IMR-90 (cell line): Measurements from ENCODE around the gene FOXP1. TPM values are rescaled to one million over a fixed set of nuclear protein-coding genes. Genes with fewer than 3 reads are reported as not detected.
A peak's percentile ranks its signal among the peaks of the same experiment; 100 is the strongest.

ENCODE experiments used
- ATAC-seq: fragments of 200-7000 bp; cut with Tn5 transposase; 2 replicates; pipeline ENCODE4 v1.9.1; 2020; ENCODE audit warnings: low read depth, mild to moderate bottlenecking, moderate library complexity
- BruUV-seq: library from RNA; stranded (reverse); fragments of 400-500 nt; replicated peaks from 2 replicates; lab custom pipeline; 2021; lab: Mats Ljungman, UMichigan
- CTCF ChIA-PET: fragments of 300-600 bp; formaldehyde crosslinking; extraction: SDS; loops from one replicate; lab custom pipeline; 2021; ENCODE audit warnings: antibody characterized with exemption; lab: Yijun Ruan, JAX
- POLR2A ChIA-PET: fragments of 300-600 bp; sonication (Branson Sonifier 250); formaldehyde crosslinking; loops from one replicate; lab custom pipeline; 2022; ENCODE audit warnings: antibody characterized with exemption; ENCODE audit not compliant: unreplicated experiment; lab: Charles Lee
- DNase-seq: peaks from one replicate; pipeline ENCODE4 v3.0.0; 2013
- H2AFZ ChIP-seq: replicated peaks from 2 replicates; pipeline ENCODE3; 2013; ENCODE audit warnings: low read length, mild to moderate bottlenecking; ENCODE audit not compliant: poor library complexity
- H2AK5ac ChIP-seq: 2 replicates; pipeline ENCODE4 v1.6.1; 2013; ENCODE audit warnings: low read depth, low read length, inconsistent platforms
- H2AK9ac ChIP-seq: replicated peaks from 2 replicates; pipeline ENCODE3; 2013; ENCODE audit warnings: mild to moderate bottlenecking, low read depth, low read length, moderate library complexity; ENCODE audit not compliant: poor library complexity
- H2BK120ac ChIP-seq: 2 replicates; pipeline ENCODE4 v1.6.1; 2013; ENCODE audit warnings: low read depth, low read length, inconsistent platforms
- H2BK15ac ChIP-seq: 3 replicates; pipeline ENCODE4 v1.6.1; 2013; ENCODE audit warnings: low read depth, low read length, inconsistent platforms
- H2BK20ac ChIP-seq: 2 replicates; pipeline ENCODE4 v1.6.1; 2013; ENCODE audit warnings: low read depth, mild to moderate bottlenecking, inconsistent platforms, low read length, moderate library complexity
- H2BK5ac ChIP-seq: 2 replicates; pipeline ENCODE4 v1.6.1; 2013; ENCODE audit warnings: mild to moderate bottlenecking, low read depth, low read length, inconsistent platforms; ENCODE audit not compliant: poor library complexity, severe bottlenecking
- H3K14ac ChIP-seq: replicated peaks from 2 replicates; pipeline ENCODE4 v1.6.1; 2013; ENCODE audit warnings: low read depth, low read length, inconsistent platforms
- H3K18ac ChIP-seq: 2 replicates; pipeline ENCODE4 v1.6.1; 2013; ENCODE audit warnings: low read depth, low read length, control low read depth
- H3K23ac ChIP-seq: 2 replicates; pipeline ENCODE4 v1.6.1; 2013; ENCODE audit warnings: low read depth, low read length, inconsistent platforms
- H3K27ac ChIP-seq: 2 replicates; pipeline ENCODE4 v1.5.1; 2013; ENCODE audit warnings: mild to moderate bottlenecking, control low read depth, low read length; ENCODE audit not compliant: insufficient read depth
- H3K27me3 ChIP-seq: 2 replicates; pipeline ENCODE4 v1.6.1; 2013; ENCODE audit warnings: low read length; ENCODE audit not compliant: control insufficient read depth, insufficient read depth
- H3K36me3 ChIP-seq: 2 replicates; pipeline ENCODE4 v1.6.1; 2013; ENCODE audit warnings: low read length, mixed read lengths; ENCODE audit not compliant: control insufficient read depth, insufficient read depth
- H3K4ac ChIP-seq: 2 replicates; pipeline ENCODE4 v1.6.1; 2013; ENCODE audit warnings: low read depth, low read length, inconsistent platforms
- H3K4me1 ChIP-seq: 2 replicates; pipeline ENCODE4 v1.6.1; 2013; ENCODE audit warnings: low read length, mixed read lengths; ENCODE audit not compliant: control insufficient read depth, insufficient read depth
- H3K4me2 ChIP-seq: 2 replicates; pipeline ENCODE4 v1.6.1; 2013; ENCODE audit warnings: low read depth, mild to moderate bottlenecking, control low read depth, low read length, moderate library complexity
- H3K4me3 ChIP-seq: 2 replicates; pipeline ENCODE4 v1.5.1; 2013; ENCODE audit warnings: low read depth, mild to moderate bottlenecking, control low read depth, low read length, moderate library complexity; ENCODE audit not compliant: insufficient read depth
- H3K56ac ChIP-seq: 2 replicates; pipeline ENCODE4 v1.6.1; 2013; ENCODE audit warnings: low read length, inconsistent platforms; ENCODE audit not compliant: insufficient read depth; ENCODE audit errors: extremely low read depth
- H3K79me1 ChIP-seq, 2 experiments: 2 replicates each; pipeline ENCODE4 v1.6.1; 2013; ENCODE audit warnings: low read length in 2 of 2, inconsistent platforms in 1 of 2, low read depth in 1 of 2
- H3K9ac ChIP-seq: 2 replicates; pipeline ENCODE4 v1.6.1; 2013; ENCODE audit warnings: low read depth, low read length, control low read depth
- H3K9me1 ChIP-seq: 2 replicates; pipeline ENCODE4 v1.6.1; 2013; ENCODE audit warnings: low read length, inconsistent platforms; ENCODE audit not compliant: insufficient read depth
- H3K9me3 ChIP-seq: 2 replicates; pipeline ENCODE4 v1.6.1; 2013; ENCODE audit warnings: low read length; ENCODE audit not compliant: control insufficient read depth, insufficient read depth
- H4K20me1 ChIP-seq: 2 replicates; pipeline ENCODE4 v1.6.1; 2013; ENCODE audit warnings: low read length, inconsistent platforms; ENCODE audit not compliant: insufficient read depth
- H4K5ac ChIP-seq: 2 replicates; pipeline ENCODE4 v1.6.1; 2013; ENCODE audit warnings: mild to moderate bottlenecking, low read depth, low read length, control low read depth
- H4K8ac ChIP-seq, 2 experiments: 2 replicates each; pipeline ENCODE4 v1.6.1; 2013; ENCODE audit warnings: low read depth in 2 of 2, low read length in 2 of 2, control low read depth in 1 of 2, inconsistent platforms in 1 of 2
- H4K91ac ChIP-seq: 2 replicates; pipeline ENCODE4 v1.6.1; 2013; ENCODE audit warnings: low read depth, low read length, inconsistent platforms; ENCODE audit not compliant: insufficient read depth
- BHLHE40 ChIP-seq: fragments of 150-350 bp; IDR thresholded peaks from 2 replicates; pipeline ENCODE4 v1.6.1; 2016; ENCODE audit warnings: mild to moderate bottlenecking, low read depth, low read length
- CEBPB ChIP-seq: IDR thresholded peaks from 2 replicates; pipeline ENCODE4 v1.6.1; 2012; ENCODE audit warnings: low read depth, low read length, improper control_type of control experiment
- CHD1 ChIP-seq: IDR thresholded peaks from 2 replicates; pipeline ENCODE4 v1.6.1; 2012; ENCODE audit warnings: low read depth, low read length, improper control_type of control experiment
- CTCF ChIP-seq: conservative IDR thresholded peaks from 2 replicates; pipeline ENCODE4 v1.5.1; 2012; ENCODE audit warnings: mild to moderate bottlenecking, low read depth, low read length, improper control_type of control experiment
- MAFK ChIP-seq: IDR thresholded peaks from 2 replicates; pipeline ENCODE4 v1.6.1; 2012; ENCODE audit warnings: low read depth, low read length, improper control_type of control experiment
- MAZ ChIP-seq: IDR thresholded peaks from 2 replicates; pipeline ENCODE4 v1.6.1; 2012; ENCODE audit warnings: low read depth, mild to moderate bottlenecking, low read length, improper control_type of control experiment, moderate library complexity, borderline replicate concordance
- MXI1 ChIP-seq: IDR thresholded peaks from 2 replicates; pipeline ENCODE4 v1.6.1; 2012; ENCODE audit warnings: low read depth, mild to moderate bottlenecking, low read length, moderate library complexity, borderline replicate concordance
- NFE2L2 ChIP-seq: fragments of 150-350 bp; IDR thresholded peaks from 2 replicates; pipeline ENCODE4 v1.6.1; 2016; ENCODE audit warnings: low read depth, mild to moderate bottlenecking, low read length
- POLR2A ChIP-seq: IDR thresholded peaks from 2 replicates; pipeline ENCODE4 v1.6.1; 2012; ENCODE audit warnings: mild to moderate bottlenecking, low read depth, low read length
- RAD21 ChIP-seq: IDR thresholded peaks from 2 replicates; pipeline ENCODE4 v1.6.1; 2012; ENCODE audit warnings: low read length, improper control_type of control experiment
- RCOR1 ChIP-seq: IDR thresholded peaks from 2 replicates; pipeline ENCODE4 v1.6.1; 2012; ENCODE audit warnings: mild to moderate bottlenecking, low read length, improper control_type of control experiment; ENCODE audit not compliant: insufficient replicate concordance
- RFX5 ChIP-seq: IDR thresholded peaks from 2 replicates; pipeline ENCODE4 v1.8.0; 2012; ENCODE audit warnings: low read depth, mild to moderate bottlenecking, low read length, moderate library complexity
- SMC3 ChIP-seq: fragments of 150-350 bp; IDR thresholded peaks from 2 replicates; pipeline ENCODE4 v1.6.1; 2016; ENCODE audit warnings: low read depth, mild to moderate bottlenecking, antibody characterized with exemption, low read length, moderate library complexity
- WGBS, 2 experiments: methylation state at CpG; one replicate each; pipeline versions ENCODE4 v1.1.5 to v1.1.7; 2013; ENCODE audit warnings: missing lambda C conversion rate in 2 of 2; ENCODE audit not compliant: insufficient read length in 1 of 2; ENCODE audit errors: extremely low coverage in 2 of 2; 5-methylcytosine and 5-hydroxymethylcytosine counted together
- dilution Hi-C: fragments of 300-500 bp; cut with HindIII; formaldehyde crosslinking; loops from one replicate; pipeline ENCODE4 v1.14.3; 2018; ENCODE audit warnings: low sequenced_read_pairs; ENCODE audit not compliant: unreplicated experiment
- in situ Hi-C: fragments of 300-500 bp; cut with MboI; formaldehyde crosslinking; loops from 3 replicates; pipeline ENCODE4 v1.14.3; 2019; ENCODE audit warnings: low sequenced_read_pairs, inconsistent platforms, mixed read lengths
- intact Hi-C: fragments of 100-400 bp; cut with micrococcal nuclease; formaldehyde crosslinking; loops from 2 replicates; pipeline ENCODE4 v1.10.0; 2022
- polyA plus RNA-seq, 3 experiments: library from polyadenylated mRNA; depleted of rRNA; stranded (reverse); fragments of >200 nt; gene quantifications; 2 replicates each; pipeline ENCODE4 v1.2.3, GENCODE V29; 2012; ENCODE audit warnings: low replicate concordance in 1 of 3
- total RNA-seq: library from RNA; depleted of rRNA; stranded (reverse); fragments of >200 nt; gene quantifications from 2 replicates; pipeline ENCODE4 v1.2.3, GENCODE V29; 2012
- TF ChIP-seq, protein P1 (sequence below): fragments of 150-350 bp; IDR thresholded peaks from 2 replicates; pipeline ENCODE4 v1.6.1; 2017; ENCODE audit warnings: mild to moderate bottlenecking, antibody characterized with exemption, low read length, low read depth
- TF ChIP-seq, protein P2 (sequence below): fragments of 150-350 bp; IDR thresholded peaks from 2 replicates; pipeline ENCODE4 v1.6.1; 2016; ENCODE audit warnings: low read depth, mild to moderate bottlenecking, low read length, moderate library complexity, borderline replicate concordance

Gene FOXP1
- total and polyA plus RNA-seq, 2 of the 4 experiments (the other 2 are of a cell fraction) = 37.0 to 132 TPM

- no peak overlapping the region for H2BK20ac ChIP-seq
- no peak overlapping the region for H3K4me3 ChIP-seq
- H2AK5ac ChIP-seq = no peak overlapping the region
- no peak overlapping the region for H4K5ac ChIP-seq
- no peak overlapping the region for H4K8ac ChIP-seq
- no peak overlapping the region for H2BK120ac ChIP-seq
- POLR2A ChIA-PET = no interaction called here
- no peak overlapping the region for H3K9ac ChIP-seq
- no TSS peak for BruUV-seq
- no peak for TF ChIP-seq SMC3
- TF ChIP-seq MAZ = no peak
- no peak for TF ChIP-seq RFX5
- TF ChIP-seq RAD21 = no peak
- TF ChIP-seq CEBPB = no peak
- TF ChIP-seq, protein P1, sequence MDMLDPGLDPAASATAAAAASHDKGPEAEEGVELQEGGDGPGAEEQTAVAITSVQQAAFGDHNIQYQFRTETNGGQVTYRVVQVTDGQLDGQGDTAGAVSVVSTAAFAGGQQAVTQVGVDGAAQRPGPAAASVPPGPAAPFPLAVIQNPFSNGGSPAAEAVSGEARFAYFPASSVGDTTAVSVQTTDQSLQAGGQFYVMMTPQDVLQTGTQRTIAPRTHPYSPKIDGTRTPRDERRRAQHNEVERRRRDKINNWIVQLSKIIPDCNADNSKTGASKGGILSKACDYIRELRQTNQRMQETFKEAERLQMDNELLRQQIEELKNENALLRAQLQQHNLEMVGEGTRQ = no peak
- TF ChIP-seq POLR2A = no peak
- TF ChIP-seq MAFK = no peak
- no peak for TF ChIP-seq NFE2L2
- TF ChIP-seq MXI1 = no peak
- TF ChIP-seq BHLHE40 = no peak
- no peak for TF ChIP-seq RCOR1
- TF ChIP-seq, protein P2, sequence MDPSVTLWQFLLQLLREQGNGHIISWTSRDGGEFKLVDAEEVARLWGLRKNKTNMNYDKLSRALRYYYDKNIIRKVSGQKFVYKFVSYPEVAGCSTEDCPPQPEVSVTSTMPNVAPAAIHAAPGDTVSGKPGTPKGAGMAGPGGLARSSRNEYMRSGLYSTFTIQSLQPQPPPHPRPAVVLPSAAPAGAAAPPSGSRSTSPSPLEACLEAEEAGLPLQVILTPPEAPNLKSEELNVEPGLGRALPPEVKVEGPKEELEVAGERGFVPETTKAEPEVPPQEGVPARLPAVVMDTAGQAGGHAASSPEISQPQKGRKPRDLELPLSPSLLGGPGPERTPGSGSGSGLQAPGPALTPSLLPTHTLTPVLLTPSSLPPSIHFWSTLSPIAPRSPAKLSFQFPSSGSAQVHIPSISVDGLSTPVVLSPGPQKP = no peak
- TF ChIP-seq CTCF = no peak
- TF ChIP-seq CHD1 = no peak
- no peak overlapping the region for H3K27ac ChIP-seq
- no peak overlapping the region for H3K4me2 ChIP-seq
- WGBS, 2 experiments = 87% methylated on average over 3 of the region's 6 CpGs; no CpG with 5 or more reads in 1 of the 2 experiments
- no peak overlapping the region for H2AFZ ChIP-seq
- in situ Hi-C loops (no loop called here), intact Hi-C loops (no loop called here), dilution Hi-C loops (no loop called here)
- peak overlapping the region; percentile 52 for H2AK9ac ChIP-seq
- H3K23ac ChIP-seq = no peak overlapping the region
- no peak overlapping the region for H3K56ac ChIP-seq
- H3K9me3 ChIP-seq = no peaks in the 10 kb centered on the region
- H4K20me1 ChIP-seq = no peaks in the 10 kb centered on the region
- H3K9me1 ChIP-seq = peaks cover 7% of the 10 kb centered on the region; the same call in 1 of the 2 replicates
- H3K18ac ChIP-seq = no peak overlapping the region
- no peaks in the 10 kb centered on the region for H3K36me3 ChIP-seq
- H3K27me3 ChIP-seq = no peaks in the 10 kb centered on the region
- ATAC-seq (no peak), DNase-seq (no peak)
- H2BK15ac ChIP-seq = no peak overlapping the region
- H3K4me1 ChIP-seq = no peaks in the 10 kb centered on the region
- H3K79me1 ChIP-seq = peaks cover 3 to 13% of the 10 kb centered on the region in 2 experiments; a peak in 2 of 4 replicates
- no peak overlapping the region for H2BK5ac ChIP-seq
- no peak overlapping the region for H4K91ac ChIP-seq
- CTCF ChIA-PET = interaction anchor here (0.5 kb wide), 1 partner anchor 22 kb away, joined by 3 read pairs; no protein-coding TSS in a partner anchor
- 0 out of 2 replicates have a peak overlapping the region, but pooled peaks have one; percentile 21 for H3K14ac ChIP-seq
- no peak overlapping the region for H3K4ac ChIP-seq
These were observed 227.3 kb downstream of the FOXP1 start for GRCh38 chr3:71356265-71356664.
